ENCODE measurements around the gene ZNF335.
A peak's percentile ranks its signal among the peaks of the same experiment; 100 is the strongest.

Gene ZNF335

GRCh38 chr20:46010491-46011391 lies 38.7 kb upstream of the ZNF335 start:
- DNase-seq (ENCODE audit: low read depth): no peak
- no peak overlapping the region for H3K4me3 ChIP-seq (ENCODE audit: low read depth, low read length)
- TF ChIP-seq MAX (IDR thresholded peaks at IDR 0.05; ENCODE audit: low read depth, low read length) (no peak), CTCF (IDR thresholded peaks at IDR 0.05; ENCODE audit: low read depth, low read length) (no peak), MYC (IDR thresholded peaks at IDR 0.05; ENCODE audit: low read depth, low read length) (no peak), POLR2A (IDR thresholded peaks at IDR 0.05; ENCODE audit: extremely low read depth, insufficient read length) (no peak)

- TF ChIP-seq CTCF (IDR thresholded peaks at IDR 0.05; ENCODE audit: low read depth, low read length) (no peak), POLR2A (IDR thresholded peaks at IDR 0.05; ENCODE audit: extremely low read depth, insufficient read length) (no peak), MYC (IDR thresholded peaks at IDR 0.05; ENCODE audit: low read depth, low read length) (no peak)
- peak overlapping the region; percentile 59 for H3K4me3 ChIP-seq (ENCODE audit: low read depth, low read length)
- DNase-seq (ENCODE audit: low read depth): no peak
These were observed 37.8 kb upstream of the ZNF335 start for GRCh38 chr20:46009816-46010215.

- DNase-seq (ENCODE audit: low read depth): no peak
- TF ChIP-seq MYC (IDR thresholded peaks at IDR 0.05; ENCODE audit: low read depth, low read length) (no peak), MAX (IDR thresholded peaks at IDR 0.05; ENCODE audit: low read depth, low read length) (no peak), POLR2A (IDR thresholded peaks at IDR 0.05; ENCODE audit: extremely low read depth, insufficient read length) (no peak), CTCF (IDR thresholded peaks at IDR 0.05; ENCODE audit: low read depth, low read length) (no peak)
- H3K4me3 ChIP-seq (ENCODE audit: low read depth, low read length): peak overlapping the region; percentile 59
These were observed 35.7 kb upstream of the ZNF335 start for GRCh38 chr20:46007671-46008070.

- no peak for DNase-seq (ENCODE audit: low read depth)
- TF ChIP-seq CTCF (IDR thresholded peaks at IDR 0.05; ENCODE audit: low read depth, low read length) (no peak), MAX (IDR thresholded peaks at IDR 0.05; ENCODE audit: low read depth, low read length) (no peak), MYC (IDR thresholded peaks at IDR 0.05; ENCODE audit: low read depth, low read length) (no peak), POLR2A (IDR thresholded peaks at IDR 0.05; ENCODE audit: extremely low read depth, insufficient read length) (no peak)
- H3K4me3 ChIP-seq (ENCODE audit: low read depth, low read length): no peak overlapping the region
These were observed 35.0 kb upstream of the ZNF335 start for GRCh38 chr20:46006964-46007363.

- TF ChIP-seq MAX (IDR thresholded peaks at IDR 0.05; ENCODE audit: low read depth, low read length) (no peak), CTCF (IDR thresholded peaks at IDR 0.05; ENCODE audit: low read depth, low read length) (no peak), POLR2A (IDR thresholded peaks at IDR 0.05; ENCODE audit: extremely low read depth, insufficient read length) (no peak), MYC (IDR thresholded peaks at IDR 0.05; ENCODE audit: low read depth, low read length) (no peak)
These were observed 34.2 kb upstream of the ZNF335 start for GRCh38 chr20:46006022-46006705.

More at GRCh38 chr20:46006022-46006705, 34.2 kb upstream of the ZNF335 start:
- no peak overlapping the region for H3K4me3 ChIP-seq (ENCODE audit: low read depth, low read length)
- DNase-seq (ENCODE audit: low read depth): peak; percentile 87

Data from NB4 (cell line).